GM18511 (cell line): ENCODE measurements around the gene CAVIN4.

Experiments
- ATAC-seq: cut with Tn5 transposase; IDR thresholded peaks from one replicate; pipeline ENCODE4 v1.9.1; 2021; ENCODE audit warnings: mild to moderate bottlenecking, moderate library complexity; ENCODE audit not compliant: unreplicated experiment

The CAVIN4 gene

GRCh38 chr9:100577776-100578448, at the start of gene CAVIN4:
Gene CAVIN4 (plus strand): TSS chr9:100578079. CDS start chr9:100578144, 65 bp downstream.
- ATAC-seq = no peak

GRCh38 chr9:100534401-100534800, 43.5 kb upstream of the CAVIN4 start:
- ATAC-seq = no peak

GRCh38 chr9:100540327-100540726, 37.6 kb upstream of the CAVIN4 start:
- ATAC-seq = no peak

GRCh38 chr9:100549048-100549447, 28.8 kb upstream of the CAVIN4 start:
- ATAC-seq = no peak

- peak; percentile 42 for ATAC-seq
Measured at GRCh38 chr9:100554935-100555401, 22.9 kb upstream of the CAVIN4 start.

- ATAC-seq = peak; percentile 73
Measured at GRCh38 chr9:100555471-100555870, 22.4 kb upstream of the CAVIN4 start.

GRCh38 chr9:100557053-100557452, 20.8 kb upstream of the CAVIN4 start:
- ATAC-seq = no peak

- no peak for ATAC-seq
Measured at GRCh38 chr9:100561256-100561655, 16.6 kb upstream of the CAVIN4 start.

- no peak for ATAC-seq
Measured at GRCh38 chr9:100567856-100568255, 10.0 kb upstream of the CAVIN4 start.

- ATAC-seq = no peak
Measured at GRCh38 chr9:100573655-100574260, 4.1 kb upstream of the CAVIN4 start.

- no peak for ATAC-seq
Measured at GRCh38 chr9:100575006-100575405, 2.9 kb upstream of the CAVIN4 start.

- no peak for ATAC-seq
Measured at GRCh38 chr9:100575765-100576386, 2.0 kb upstream of the CAVIN4 start.

GRCh38 chr9:100578610-100579009, 731 bp downstream of the CAVIN4 start:
- ATAC-seq = no peak

- no peak for ATAC-seq
Measured at GRCh38 chr9:100579665-100580064, 1.8 kb downstream of the CAVIN4 start.

- ATAC-seq = no peak
Measured at GRCh38 chr9:100580257-100580656, 2.4 kb downstream of the CAVIN4 start.

GRCh38 chr9:100581081-100581480, 3.2 kb downstream of the CAVIN4 start:
- ATAC-seq = no peak

- no peak for ATAC-seq
Measured at GRCh38 chr9:100581661-100582060, 3.8 kb downstream of the CAVIN4 start.

GRCh38 chr9:100583014-100583802, 5.3 kb downstream of the CAVIN4 start:
- ATAC-seq = no peak

- ATAC-seq = no peak
Measured at GRCh38 chr9:100584951-100585350, 7.1 kb downstream of the CAVIN4 start.

- no peak for ATAC-seq
Measured at GRCh38 chr9:100586093-100586492, 8.2 kb downstream of the CAVIN4 start.

GRCh38 chr9:100587375-100587774, 9.5 kb downstream of the CAVIN4 start:
- no peak for ATAC-seq
